NCI-H1092 (cell line): ENCODE measurements around the gene C20orf202.
"Not testable (repeated sequence)": the region's sequence is repeated elsewhere in the genome, so short reads cannot be mapped to it uniquely, and the experiment has no call there.

ENCODE experiments used
- DNase-seq: peaks from one replicate; lab custom pipeline; 2025; lab: John Stamatoyannopoulos, UW

The C20orf202 gene

DNA sequence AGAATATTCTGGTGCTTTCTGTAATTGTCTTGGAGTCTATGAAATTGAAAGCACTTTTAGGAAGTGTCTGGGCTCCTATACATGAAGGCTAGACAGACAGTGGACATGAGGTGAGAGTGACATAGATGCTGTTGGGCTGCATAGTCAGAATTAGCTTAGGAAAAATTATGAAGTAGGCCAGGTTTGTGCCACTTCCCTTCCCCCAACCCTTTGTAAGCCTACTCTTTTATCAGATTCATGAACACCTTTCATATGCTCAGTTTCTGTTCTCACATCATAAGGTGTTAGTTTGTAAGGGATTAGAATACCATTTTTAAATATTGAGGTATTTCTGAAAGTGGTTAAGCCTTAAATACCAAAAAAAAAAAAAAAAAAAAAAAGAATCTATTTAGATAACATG lies 44.4 kb downstream of the C20orf202 start:
- DNase-seq: no peak

DNA sequence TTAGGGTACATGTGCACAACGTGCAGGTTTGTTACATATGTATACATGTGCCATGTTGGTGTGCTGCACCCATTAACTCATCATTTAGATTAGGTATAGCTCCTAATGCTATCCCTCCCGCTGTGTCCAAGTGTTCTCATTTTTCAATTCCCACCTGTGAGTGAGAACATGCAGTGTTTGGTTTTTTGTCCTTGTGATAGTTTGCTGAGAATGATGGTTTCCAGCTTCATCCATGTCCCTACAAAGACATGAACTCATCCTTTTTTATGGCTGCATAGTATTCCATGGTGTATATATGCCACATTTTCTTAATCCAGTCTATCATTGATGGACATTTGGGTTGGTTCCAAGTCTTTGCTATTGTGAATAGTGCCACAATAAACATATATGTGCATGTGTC lies 47.0 kb downstream of the C20orf202 start:
- DNase-seq: not testable (repeated sequence)

- no peak for DNase-seq
These were observed 49.2 kb downstream of the C20orf202 start for GRCh38 chr20:1252416-1252815.

- DNase-seq: no peak
These were observed 51.0 kb downstream of the C20orf202 start for GRCh38 chr20:1254254-1254653.

DNA sequence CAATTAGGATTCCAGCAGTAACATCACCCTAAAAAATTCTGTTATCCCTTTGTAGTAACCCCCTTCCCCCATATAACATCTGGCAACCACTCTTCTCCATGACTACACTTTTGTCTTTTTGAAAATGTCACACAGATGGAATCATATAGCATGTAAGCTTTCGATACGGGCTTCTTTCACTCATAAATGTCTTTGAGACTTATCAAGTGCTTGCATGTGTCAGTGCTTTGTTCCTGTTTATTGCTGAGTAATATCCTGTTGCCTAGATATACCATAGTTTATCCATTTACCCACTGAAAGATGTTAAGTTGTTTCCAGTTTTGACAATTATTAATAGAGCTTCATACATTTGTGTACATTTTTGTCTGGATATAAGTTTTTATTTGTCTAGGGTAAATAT lies 52.4 kb downstream of the C20orf202 start:
- DNase-seq: no peak
